NCI-H82 treated with DMSO at 0.1 percent for 48 hours (cell line): Measurements from ENCODE around the gene KAZN.

ENCODE experiments used
- DNase-seq: peaks from one replicate; lab custom pipeline; 2025; ENCODE audit not compliant: unreplicated experiment; lab: John Stamatoyannopoulos, UW

Gene KAZN

DNA sequence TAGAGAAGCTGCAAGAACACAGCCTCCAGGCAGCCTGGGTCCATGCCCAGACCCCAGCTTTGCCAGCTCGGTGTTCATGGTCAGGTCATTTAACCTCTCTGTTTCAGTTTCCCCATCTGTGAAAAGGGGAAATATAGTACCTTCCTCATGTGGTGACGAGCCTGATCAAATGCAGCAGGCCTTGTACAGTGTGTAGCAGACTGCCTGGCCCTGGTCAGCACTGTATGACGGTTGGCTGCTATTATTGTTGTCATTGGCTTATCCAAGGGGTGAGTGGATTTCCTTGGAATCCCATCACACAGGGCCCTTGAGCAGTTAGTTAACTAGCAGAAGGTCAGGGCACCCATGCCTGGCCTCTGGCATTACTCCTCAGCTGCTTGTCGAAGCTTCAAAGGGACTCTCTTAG is 548.5 kb downstream of the KAZN start:
- no peak for DNase-seq

DNA sequence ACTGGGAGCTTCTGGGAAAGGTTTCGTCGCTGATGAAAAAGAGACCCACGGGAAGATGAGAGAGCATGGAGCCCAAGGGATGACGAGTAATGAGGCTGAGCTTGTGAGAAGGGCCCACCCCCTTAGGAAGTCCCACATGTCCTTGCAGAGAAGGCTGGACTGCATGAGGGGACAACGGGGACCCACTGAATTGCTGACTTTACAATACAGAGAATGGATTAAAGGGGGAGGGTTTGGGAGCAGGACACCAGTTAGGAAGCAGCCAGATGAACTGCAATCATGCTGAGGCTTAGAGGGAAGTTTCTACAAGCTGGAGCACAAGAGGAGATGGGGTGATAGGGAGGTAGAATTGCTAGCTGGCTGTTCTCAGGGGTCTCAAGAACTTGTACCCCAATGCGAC is 549.5 kb downstream of the KAZN start:
- DNase-seq, result no peak

GRCh38 chr1:15148475-15148874 is 550.0 kb downstream of the KAZN start:
- DNase-seq, result no peak

DNA sequence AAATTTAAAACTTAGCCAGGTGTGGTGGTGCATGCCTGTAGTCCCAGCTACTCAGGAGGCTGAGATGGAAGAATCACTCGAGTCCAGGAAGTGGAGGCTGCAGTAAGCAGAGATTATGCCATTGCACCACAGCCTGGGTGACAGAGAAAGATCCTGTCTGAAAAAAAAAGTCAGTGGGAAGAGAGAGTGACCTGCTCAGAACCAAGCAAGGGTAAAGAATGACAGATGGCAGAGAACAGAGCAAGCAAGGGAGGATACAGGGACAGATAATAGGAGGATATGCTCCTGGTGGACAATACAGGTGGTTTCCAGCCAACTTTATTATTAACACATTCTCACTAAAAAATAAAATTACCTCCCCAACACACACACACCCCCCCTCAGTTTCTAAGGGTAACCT is 550.5 kb downstream of the KAZN start:
- peak; percentile 58 for DNase-seq

- no peak for DNase-seq
Measured at GRCh38 chr1:15150376-15150775, 551.9 kb downstream of the KAZN start.

DNA sequence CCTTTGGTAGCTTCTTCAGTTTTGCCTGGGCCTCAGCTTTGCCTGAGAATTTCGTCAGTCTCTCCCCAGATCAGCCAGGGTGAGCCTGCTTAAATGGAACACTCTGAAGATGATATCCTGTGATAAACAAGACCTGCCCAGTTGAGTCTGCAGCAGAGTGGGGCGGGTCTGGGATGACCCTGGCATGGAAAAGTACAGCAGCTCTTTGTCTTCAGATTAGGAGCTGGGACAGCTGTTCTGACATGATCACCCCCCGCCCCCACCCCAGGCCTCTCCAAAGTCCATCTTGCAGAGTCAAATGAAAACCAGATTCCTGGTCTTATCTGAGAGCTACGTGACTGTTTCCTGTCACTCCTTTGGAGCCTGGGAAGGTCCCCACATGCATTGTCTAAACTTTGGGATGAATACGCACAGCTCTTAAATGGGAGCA is 552.9 kb downstream of the KAZN start:
- peak; percentile 83 for DNase-seq

DNA sequence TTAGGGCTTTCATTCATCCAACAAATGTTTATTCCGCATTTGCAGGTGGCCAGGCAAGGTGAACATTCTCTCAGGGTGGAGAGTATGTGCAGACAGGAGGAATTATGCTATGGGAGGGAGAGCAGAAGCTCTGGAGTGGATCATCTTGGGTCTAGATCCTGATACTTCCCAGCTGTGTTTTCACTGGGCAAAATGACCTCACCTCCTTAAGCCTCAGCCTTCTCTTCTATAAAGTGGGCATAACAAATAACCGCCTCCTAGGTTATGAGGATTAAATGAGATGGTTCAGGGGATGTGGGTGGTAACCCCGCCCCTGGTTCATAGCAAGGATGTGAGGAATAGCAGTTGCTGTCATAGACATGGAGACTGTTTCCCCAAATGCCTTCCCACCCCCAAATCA is 553.4 kb downstream of the KAZN start:
- no peak for DNase-seq

- DNase-seq, result peak; percentile 83
Measured at GRCh38 chr1:15152318-15153183, 554.1 kb downstream of the KAZN start.

- DNase-seq, result peak; percentile 58
Measured at GRCh38 chr1:15153184-15153841, 554.8 kb downstream of the KAZN start, which contains the start of gene TMEM51. TMEM51 (plus strand) TSS chr1:15153747; CDS start chr1:15215088, 61,341 bp downstream.

GRCh38 chr1:15153842-15154479 is 555.5 kb downstream of the KAZN start:
- DNase-seq, result no peak

DNA sequence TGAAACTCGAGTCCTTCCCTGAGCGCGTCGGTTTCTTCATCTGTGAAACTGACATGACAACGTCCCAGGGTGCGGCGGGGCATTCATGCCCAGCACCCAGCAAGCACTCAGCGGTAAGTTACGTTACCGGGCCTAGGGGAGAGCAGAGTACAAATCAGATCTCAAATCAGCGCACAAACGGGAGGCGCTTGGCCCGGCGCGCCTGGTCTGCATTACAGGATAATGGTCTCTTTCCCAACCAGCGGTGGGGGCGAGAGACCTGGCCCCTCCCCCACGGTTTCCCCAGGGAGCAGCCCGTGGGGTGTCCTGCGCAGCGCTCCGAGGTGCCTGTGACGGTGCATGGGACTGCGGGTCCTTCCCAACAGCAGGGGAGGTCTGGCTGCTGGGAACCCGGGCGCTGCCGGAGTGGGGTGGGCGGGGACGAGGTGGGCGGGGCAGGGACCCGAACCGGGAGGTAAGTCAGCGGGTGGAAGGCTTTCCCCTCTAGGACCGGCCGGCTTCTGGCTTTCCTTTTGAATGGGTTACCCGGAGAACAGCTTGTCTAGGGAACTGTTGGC is 556.1 kb downstream of the KAZN start:
- no peak for DNase-seq

- no peak for DNase-seq
Measured at GRCh38 chr1:15155191-15155590, 556.7 kb downstream of the KAZN start.

DNA sequence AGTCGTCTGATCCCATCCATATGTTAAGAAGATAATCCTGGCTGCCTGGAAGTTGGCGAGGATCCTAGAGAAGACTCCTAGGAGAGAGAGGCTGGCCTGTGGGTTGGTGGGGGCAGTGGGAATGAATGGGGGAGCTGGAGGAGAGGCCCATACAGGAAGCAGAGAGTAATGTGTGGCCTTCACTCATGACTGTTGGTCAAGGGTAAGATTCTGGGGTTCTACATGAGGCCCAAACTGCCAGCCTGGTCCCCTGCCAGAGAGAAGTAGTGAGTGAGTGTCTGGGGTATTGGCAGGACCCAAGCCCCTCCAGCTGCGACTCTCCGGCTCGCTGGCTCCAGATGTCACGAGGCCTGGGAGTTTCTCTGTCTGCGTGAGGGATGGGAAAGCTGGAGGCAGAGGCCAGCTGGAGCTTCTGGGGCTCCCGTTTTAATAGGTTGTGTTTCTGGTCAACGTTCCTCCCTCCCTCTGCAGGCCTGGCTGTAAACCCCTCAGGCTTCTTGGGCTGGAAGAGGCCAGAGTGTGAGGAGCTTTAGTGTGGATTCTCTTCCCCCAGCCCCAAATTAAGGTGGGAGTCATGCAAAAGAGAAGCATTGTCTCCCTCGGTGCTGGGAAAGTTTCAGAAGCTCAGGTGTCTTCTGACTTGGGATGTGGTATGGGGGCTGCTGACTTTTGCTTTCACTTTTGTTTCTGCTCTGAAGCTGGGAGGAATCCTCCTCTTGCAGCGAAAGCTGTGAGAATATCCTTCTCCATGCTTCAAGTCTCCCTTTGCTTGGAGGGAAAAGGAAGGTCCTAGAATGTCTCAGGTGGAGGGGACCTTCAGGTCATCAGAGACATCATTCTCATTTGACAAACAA is 557.6 kb downstream of the KAZN start:
- DNase-seq, result peak; percentile 86

GRCh38 chr1:15156807-15157380 is 558.4 kb downstream of the KAZN start:
- DNase-seq, result peak; percentile 44

GRCh38 chr1:15157524-15158399 is 559.3 kb downstream of the KAZN start:
- no peak for DNase-seq

GRCh38 chr1:15158506-15159165 is 560.2 kb downstream of the KAZN start:
- DNase-seq, result no peak

- DNase-seq, result no peak
Measured at GRCh38 chr1:15159166-15159555, 560.7 kb downstream of the KAZN start.

DNA sequence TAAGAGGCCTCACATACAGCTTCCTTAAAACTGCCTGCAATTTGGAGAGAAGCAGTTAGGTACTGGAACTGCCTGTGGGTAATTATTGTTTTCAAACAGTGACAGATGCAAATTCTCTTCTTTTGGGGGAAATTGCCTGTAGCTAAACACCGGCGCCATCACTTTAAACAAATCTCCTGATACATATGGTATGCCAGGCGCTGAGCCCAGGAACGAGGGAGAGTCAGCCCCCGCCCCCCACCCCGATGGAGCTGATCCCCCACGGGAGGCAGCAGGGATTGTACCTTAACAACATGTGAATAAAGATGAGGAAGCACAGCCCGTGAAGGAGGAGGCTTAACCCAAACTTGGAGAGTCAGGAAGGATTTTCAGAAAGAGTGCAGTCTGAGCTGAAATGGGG is 562.1 kb downstream of the KAZN start:
- peak; percentile 62 for DNase-seq

- no peak for DNase-seq
Measured at GRCh38 chr1:15167386-15167785, 568.9 kb downstream of the KAZN start.
